Neural progenitor cell (in vitro differentiated cells): ENCODE results near the gene PSMB5.

Experiments used
- CTCF ChIP-seq: fragments of 200-600 bp; sonication (generic); IDR thresholded peaks from 2 replicates; pipeline ENCODE4 v1.5.1; 2017; ENCODE audit warnings: antibody characterized with exemption, mild to moderate bottlenecking
- EZH2 ChIP-seq: fragments of 200-600 bp; sonication (generic); IDR thresholded peaks from 2 replicates; pipeline ENCODE4 v1.6.1; 2017; ENCODE audit warnings: antibody characterized with exemption, mild to moderate bottlenecking, moderate library complexity
- EZH2phosphoT487 ChIP-seq: fragments of 200-600 bp; sonication (generic); IDR thresholded peaks from 2 replicates; pipeline ENCODE4 v1.6.1; 2017; ENCODE audit warnings: antibody characterized with exemption

- TF ChIP-seq CTCF (no peak), EZH2phosphoT487 (no peak), EZH2 (no peak)
These were observed 12.4 kb upstream of the PSMB5 start for GRCh38 chr14:23047034-23047634.
